Ramos (cell line): ENCODE measurements around the gene SPDYE1.

ENCODE experiments used
- in situ Hi-C: fragments of 300-500 bp; cut with MboI; formaldehyde crosslinking; loops from one replicate; pipeline ENCODE4 v1.14.3; 2022; ENCODE audit warnings: low sequenced_read_pairs; ENCODE audit not compliant: unreplicated experiment

SPDYE1 gene

DNA sequence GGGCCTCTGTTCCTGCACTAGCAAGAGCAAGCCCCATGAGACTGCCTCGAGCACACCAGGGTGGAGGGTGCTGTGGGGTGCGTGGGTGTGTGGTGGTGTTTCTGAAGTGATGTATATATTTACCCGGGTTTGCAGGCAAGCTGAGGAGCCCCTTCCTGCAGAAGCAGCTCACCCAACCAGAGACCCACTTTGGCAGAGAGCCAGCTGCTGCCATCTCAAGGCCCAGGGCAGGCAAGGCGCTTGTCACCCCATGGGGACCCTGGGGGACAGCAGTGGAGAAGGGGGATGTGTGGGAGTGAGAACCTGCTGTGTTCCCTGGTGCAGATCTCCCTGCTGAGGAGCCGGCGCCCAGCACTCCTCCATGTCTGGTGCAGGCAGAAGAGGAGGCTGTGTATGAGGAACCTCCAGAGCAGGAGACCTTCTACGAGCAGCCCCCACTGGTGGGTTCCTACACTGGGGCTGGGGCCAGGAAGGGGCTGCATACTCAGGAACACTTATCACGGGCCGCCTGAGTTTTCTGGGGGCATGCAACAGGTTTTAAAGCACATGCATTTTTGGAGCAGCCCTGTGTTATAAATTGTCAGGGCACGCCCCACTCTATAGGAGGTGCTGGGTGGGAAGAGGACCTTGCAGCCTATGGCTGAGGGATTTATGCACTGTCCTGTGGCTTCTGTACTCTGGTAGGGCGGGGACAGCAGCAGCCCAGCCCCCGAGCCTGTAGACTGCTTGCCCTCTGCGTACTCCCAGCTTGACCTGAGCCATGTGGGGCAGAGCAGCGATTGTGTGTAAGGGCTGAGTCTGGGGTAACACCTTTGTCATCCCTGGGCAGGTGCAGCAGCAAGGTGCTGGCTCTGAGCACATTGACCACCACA lies 61.8 kb downstream of the SPDYE1 start:
- in situ Hi-C loops, result no loop called here
